ENCODE measurements around the gene H6PD.

H6PD gene

GRCh38 chr1:9225411-9225785, 9.2 kb upstream of the H6PD start:
- DNase-seq (ENCODE audit: low spot score), result no peak
- no peak for TF ChIP-seq CTCF (IDR thresholded peaks at IDR 0.05; ENCODE audit: extremely low read depth, missing control alignments)

GRCh38 chr1:9228609-9229008, 6.0 kb upstream of the H6PD start:
- TF ChIP-seq CTCF (IDR thresholded peaks at IDR 0.05; ENCODE audit: extremely low read depth, missing control alignments), result no peak
- DNase-seq (ENCODE audit: low spot score), result no peak

- no peak for DNase-seq (ENCODE audit: low spot score)
- no peak for TF ChIP-seq CTCF (IDR thresholded peaks at IDR 0.05; ENCODE audit: extremely low read depth, missing control alignments)
Observed at GRCh38 chr1:9229549-9229948, 5.0 kb upstream of the H6PD start.

- no peak for DNase-seq (ENCODE audit: low spot score)
- TF ChIP-seq CTCF (IDR thresholded peaks at IDR 0.05; ENCODE audit: extremely low read depth, missing control alignments), result no peak
Observed at GRCh38 chr1:9230869-9231533, 3.6 kb upstream of the H6PD start.

GRCh38 chr1:9231648-9232332, 2.8 kb upstream of the H6PD start:
- TF ChIP-seq CTCF (IDR thresholded peaks at IDR 0.05; ENCODE audit: extremely low read depth, missing control alignments), result no peak
- no peak for DNase-seq (ENCODE audit: low spot score)

- DNase-seq (ENCODE audit: low spot score), result no peak
- TF ChIP-seq CTCF (IDR thresholded peaks at IDR 0.05; ENCODE audit: extremely low read depth, missing control alignments), result no peak
Observed at GRCh38 chr1:9233241-9233941, 1.2 kb upstream of the H6PD start.

- DNase-seq (ENCODE audit: low spot score), result no peak
- no peak for TF ChIP-seq CTCF (IDR thresholded peaks at IDR 0.05; ENCODE audit: extremely low read depth, missing control alignments)
Observed at GRCh38 chr1:9233942-9234222, 692 bp upstream of the H6PD start.

Measured in GM20000 (cell line).